GM12801 (cell line): ENCODE data around the gene PSORS1C1.

Experiments
- TF ChIP-seq, protein P1 (sequence below): IDR thresholded peaks from one replicate; pipeline ENCODE4 v1.5.1; 2011; ENCODE audit warnings: control low read depth; ENCODE audit not compliant: insufficient read length; ENCODE audit errors: extremely low read depth

The PSORS1C1 gene

DNA sequence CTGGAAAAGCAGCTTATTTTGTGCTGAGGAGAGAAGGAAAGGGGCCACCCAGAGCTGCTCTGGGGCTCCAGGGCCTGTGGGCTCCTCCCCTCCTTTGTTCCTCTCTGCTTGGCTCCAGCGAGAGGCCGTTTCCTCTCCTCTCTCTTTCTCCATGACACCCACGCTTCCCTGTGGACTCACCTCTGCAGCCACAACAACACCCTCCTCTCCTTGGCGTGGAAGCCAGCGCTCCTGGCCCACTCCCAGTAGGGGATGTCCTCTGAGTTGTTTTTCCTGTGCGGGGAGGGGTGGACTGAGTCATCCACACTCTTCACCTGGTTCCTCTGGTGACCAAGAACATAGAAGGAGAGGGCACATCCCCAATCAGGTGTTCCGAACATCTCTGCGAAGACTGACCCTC is 10.6 kb downstream of the PSORS1C1 start:
- TF ChIP-seq, protein P1, sequence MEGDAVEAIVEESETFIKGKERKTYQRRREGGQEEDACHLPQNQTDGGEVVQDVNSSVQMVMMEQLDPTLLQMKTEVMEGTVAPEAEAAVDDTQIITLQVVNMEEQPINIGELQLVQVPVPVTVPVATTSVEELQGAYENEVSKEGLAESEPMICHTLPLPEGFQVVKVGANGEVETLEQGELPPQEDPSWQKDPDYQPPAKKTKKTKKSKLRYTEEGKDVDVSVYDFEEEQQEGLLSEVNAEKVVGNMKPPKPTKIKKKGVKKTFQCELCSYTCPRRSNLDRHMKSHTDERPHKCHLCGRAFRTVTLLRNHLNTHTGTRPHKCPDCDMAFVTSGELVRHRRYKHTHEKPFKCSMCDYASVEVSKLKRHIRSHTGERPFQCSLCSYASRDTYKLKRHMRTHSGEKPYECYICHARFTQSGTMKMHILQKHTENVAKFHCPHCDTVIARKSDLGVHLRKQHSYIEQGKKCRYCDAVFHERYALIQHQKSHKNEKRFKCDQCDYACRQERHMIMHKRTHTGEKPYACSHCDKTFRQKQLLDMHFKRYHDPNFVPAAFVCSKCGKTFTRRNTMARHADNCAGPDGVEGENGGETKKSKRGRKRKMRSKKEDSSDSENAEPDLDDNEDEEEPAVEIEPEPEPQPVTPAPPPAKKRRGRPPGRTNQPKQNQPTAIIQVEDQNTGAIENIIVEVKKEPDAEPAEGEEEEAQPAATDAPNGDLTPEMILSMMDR: no peak

DNA sequence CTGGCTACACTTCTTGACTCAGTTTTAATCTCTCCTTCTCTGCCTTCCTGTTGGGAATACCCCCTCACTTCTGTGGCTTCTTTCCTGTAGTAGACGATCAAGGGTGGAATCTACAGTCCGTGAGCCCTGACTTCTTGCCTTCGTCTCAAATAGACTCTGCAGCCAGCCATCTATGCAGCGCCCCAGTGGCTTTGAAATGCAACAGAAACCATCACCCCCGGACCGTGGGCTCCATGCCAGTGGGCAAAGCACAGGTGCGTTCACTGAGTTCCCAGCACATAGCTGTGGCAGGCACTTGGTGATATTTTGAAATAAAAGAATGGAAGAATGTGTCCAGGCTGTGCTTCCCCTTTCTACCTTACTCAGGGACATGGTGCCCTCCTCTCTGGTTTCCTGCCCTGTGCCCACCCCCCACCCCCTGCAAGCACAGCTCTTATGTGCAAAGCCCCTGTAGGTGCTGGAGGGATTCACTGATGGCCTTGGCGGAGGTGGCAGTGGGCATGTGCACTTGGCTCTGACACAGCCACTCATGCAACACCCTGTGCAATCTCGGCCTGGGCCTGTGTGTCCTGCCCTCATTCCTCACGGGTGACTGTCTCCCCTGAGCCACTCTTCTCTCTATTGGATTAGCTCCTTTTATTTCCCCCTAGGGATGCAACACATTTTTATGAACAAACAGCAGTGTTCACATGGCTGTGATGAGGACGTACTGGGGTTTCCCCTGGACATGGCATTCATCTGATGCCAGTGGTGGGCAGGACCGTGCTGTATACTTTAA is 11.2 kb downstream of the PSORS1C1 start:
- TF ChIP-seq, protein P1: no peak

DNA sequence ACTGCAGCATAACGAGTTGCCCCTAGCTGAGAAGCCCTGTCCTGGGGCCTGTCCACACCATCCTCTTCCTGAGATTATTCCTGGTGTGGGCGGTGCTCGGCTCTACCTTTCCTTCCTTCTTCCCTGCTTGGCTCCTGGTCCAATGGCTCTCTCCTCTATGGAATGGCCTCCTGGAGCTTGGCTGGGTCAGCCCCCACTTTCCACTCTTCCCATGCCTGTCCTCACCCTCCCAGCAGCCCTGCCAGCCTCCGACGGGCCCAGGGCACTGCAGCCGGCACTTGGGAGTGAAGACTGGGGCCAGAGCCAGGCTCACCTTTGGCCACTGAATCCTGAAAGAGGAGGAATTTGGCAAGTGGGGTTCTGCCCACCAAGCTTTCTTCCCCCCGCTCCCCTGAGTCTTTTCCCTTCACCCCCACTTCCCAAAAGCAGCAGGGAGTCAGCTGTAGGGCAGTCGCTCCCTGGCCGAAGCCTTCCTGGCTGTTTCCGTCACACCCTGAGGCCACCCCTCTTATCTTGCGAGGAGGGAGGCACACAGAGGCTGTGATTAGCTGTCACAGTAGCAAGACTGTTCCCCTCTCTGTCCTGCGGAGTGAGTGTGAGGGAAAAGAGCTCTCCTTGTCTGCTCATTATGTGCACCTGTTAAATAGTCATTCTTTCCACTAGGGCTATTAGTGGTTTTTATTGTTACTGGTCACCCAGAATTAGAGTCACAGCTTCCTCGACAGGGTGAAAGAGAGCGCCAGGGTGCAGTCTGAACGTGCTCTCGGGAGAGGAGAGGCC is 12.0 kb downstream of the PSORS1C1 start:
- TF ChIP-seq, protein P1: no peak

DNA sequence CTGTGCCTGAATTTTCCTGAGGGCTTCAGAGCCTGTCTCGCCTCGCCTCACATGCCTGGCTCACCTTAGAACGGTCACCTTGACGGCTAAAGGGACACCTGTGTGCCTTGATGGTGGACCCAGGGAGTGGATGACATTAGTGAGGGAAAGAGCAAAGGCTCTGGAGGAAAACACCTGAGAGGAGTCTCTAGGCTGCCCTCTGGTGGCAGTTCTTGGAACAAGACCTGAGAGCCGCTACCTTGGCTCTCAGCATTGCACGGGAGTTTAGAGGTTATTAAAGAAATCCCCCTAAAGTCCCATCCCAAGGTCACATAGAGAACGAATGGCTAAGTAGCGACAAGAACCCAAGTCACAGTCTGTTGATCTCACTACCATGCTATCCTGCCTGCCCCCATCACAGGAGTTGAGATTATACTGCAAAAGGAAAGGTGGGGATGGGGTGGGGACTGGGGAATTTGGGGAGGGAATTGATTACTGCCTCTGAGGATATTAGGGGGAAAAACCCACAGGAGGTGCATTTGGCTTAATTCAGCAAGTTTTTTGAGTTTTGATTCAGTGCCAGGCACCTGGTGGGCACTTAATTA is 13.6 kb downstream of the PSORS1C1 start:
- TF ChIP-seq, protein P1: peak; percentile 6

DNA sequence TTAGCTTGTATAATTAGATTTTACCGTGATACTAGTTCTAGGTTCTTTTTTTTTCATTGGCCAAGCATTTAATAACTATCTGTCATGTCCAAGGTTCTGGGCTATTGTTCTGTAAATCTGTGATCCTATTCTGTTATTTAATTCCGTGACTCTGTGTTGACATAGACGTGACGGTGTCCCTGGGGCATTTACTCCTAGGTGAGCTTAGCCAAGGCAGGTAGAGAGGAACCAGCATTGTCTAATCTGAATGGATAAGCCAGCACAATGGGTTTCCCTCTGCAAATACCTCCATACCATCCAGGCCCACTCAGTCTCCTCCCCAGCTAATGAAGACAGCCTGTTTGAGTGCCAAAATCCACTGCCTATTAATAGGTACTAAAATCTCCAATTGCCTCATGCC is 14.5 kb downstream of the PSORS1C1 start:
- TF ChIP-seq, protein P1: no peak

DNA sequence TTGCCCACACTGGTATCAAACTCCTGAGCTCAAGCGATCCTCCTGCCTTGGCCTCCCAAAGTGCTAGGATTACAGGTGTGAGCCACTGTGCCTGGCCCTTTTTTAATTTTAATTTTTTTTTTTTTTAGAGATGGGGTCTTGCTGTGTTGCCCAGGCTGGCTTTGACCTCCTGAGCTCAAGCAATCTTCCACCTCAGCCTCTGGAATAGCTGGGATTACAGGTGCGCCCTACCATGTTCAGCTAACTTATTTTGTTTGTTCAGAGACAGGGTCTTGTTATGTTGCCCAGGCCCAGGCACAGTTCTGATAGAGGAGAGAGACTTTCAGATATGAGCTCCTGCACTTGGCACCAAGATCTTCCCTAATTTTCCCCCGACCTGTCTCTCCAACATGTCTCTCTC is 16.2 kb downstream of the PSORS1C1 start:
- TF ChIP-seq, protein P1: no peak

DNA sequence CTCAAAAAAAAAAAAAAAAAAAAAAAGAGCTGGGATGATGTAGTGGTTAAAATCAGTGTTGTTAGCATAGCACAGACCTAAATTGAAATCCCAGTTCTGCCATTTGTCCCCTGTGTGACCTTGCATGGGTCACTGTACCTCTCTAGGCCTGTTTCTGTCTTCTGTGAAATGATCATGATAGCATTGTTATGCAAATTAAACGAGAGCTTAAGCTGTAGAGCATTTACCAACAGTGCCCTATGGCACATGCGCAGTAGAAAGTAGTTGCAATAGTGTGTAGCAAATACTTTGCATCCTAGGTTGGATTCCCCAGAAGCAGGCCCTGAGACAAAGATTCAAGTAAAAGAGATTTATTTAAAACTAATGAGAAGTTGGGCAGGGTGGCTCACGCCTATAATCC is 17.0 kb downstream of the PSORS1C1 start:
- TF ChIP-seq, protein P1: no peak
